ENCODE results near the gene MYDGF.

Gene MYDGF

GRCh38 chr19:4673726-4674125, 3.6 kb upstream of the MYDGF start:
- no peak for DNase-seq

- DNase-seq = no peak
These were observed 3.1 kb upstream of the MYDGF start for GRCh38 chr19:4673216-4673615.

GRCh38 chr19:4671185-4671851, 1.2 kb upstream of the MYDGF start:
- DNase-seq = no peak

GRCh38 chr19:4664642-4665041, 5.5 kb downstream of the MYDGF start:
- no peak for DNase-seq

- no peak for DNase-seq
These were observed 7.3 kb downstream of the MYDGF start for GRCh38 chr19:4662812-4663211.

- no peak for DNase-seq
These were observed 8.0 kb downstream of the MYDGF start for GRCh38 chr19:4662020-4662695.

- no peak for DNase-seq
These were observed 9.1 kb downstream of the MYDGF start for GRCh38 chr19:4660993-4661392.

- DNase-seq = no peak
These were observed 9.9 kb downstream of the MYDGF start for GRCh38 chr19:4660181-4660791.

- DNase-seq = no peak
These were observed 12.3 kb downstream of the MYDGF start for GRCh38 chr19:4657835-4658234.

- DNase-seq = no peak
These were observed 12.9 kb downstream of the MYDGF start for GRCh38 chr19:4657262-4657661.

GRCh38 chr19:4656102-4656501, 14.0 kb downstream of the MYDGF start:
- no peak for DNase-seq

- no peak for DNase-seq
These were observed 15.4 kb downstream of the MYDGF start for GRCh38 chr19:4654437-4655361.

GRCh38 chr19:4653793-4654436, 16.2 kb downstream of the MYDGF start:
- no peak for DNase-seq

- no peak for DNase-seq
These were observed 18.1 kb downstream of the MYDGF start for GRCh38 chr19:4652075-4652474.

- DNase-seq = no peak
These were observed 20.0 kb downstream of the MYDGF start for GRCh38 chr19:4650159-4650558.

- DNase-seq = no peak
These were observed 20.6 kb downstream of the MYDGF start for GRCh38 chr19:4649392-4650047.

GRCh38 chr19:4647676-4648644, 22.2 kb downstream of the MYDGF start:
- DNase-seq = no peak

- no peak for DNase-seq
These were observed 24.4 kb downstream of the MYDGF start for GRCh38 chr19:4645718-4646117.

GRCh38 chr19:4642625-4643024, 27.5 kb downstream of the MYDGF start:
- DNase-seq = no peak

GRCh38 chr19:4641132-4641531, 29.0 kb downstream of the MYDGF start:
- DNase-seq = no peak
